ENCODE results near the gene CASP8. TPM values are rescaled to one million over a fixed set of nuclear protein-coding genes. Genes with fewer than 3 reads are reported as not detected.

Gene CASP8
- total and polyA plus RNA-seq, 2 of the 13 experiments (the other 11 are each of a cell fraction or from before 2014, with no cell fraction given) = 25.0 to 52.8 TPM

GRCh38 chr2:201231781-201232466, 28.4 kb upstream of the CASP8 start (continued):
- peak; percentile 43; the same call in 1 of the 2 replicates for TF ChIP-seq ZHX2 (IDR thresholded peaks at IDR 0.05; ENCODE audit: low read depth)
- no peak for TF ChIP-seq ZHX2 (CRISPR knock-in tag; IDR thresholded peaks at IDR 0.05; ENCODE audit: borderline replicate concordance)
- TF ChIP-seq U2AF2 (IDR thresholded peaks at IDR 0.05; ENCODE audit: low read depth, low read length) = no peak
- TF ChIP-seq GPN1 (CRISPR knock-in tag; IDR thresholded peaks at IDR 0.05; ENCODE audit: borderline replicate concordance) = no peak
- no peak for TF ChIP-seq TFDP1 (CRISPR knock-in tag; IDR thresholded peaks at IDR 0.05; ENCODE audit: borderline replicate concordance)
- no peak for TF ChIP-seq BCLAF1 (IDR thresholded peaks at IDR 0.05)
- peak; percentile 85 for TF ChIP-seq HDAC1 (CRISPR knock-in tag; IDR thresholded peaks at IDR 0.05)
- peak; percentile 72 for TF ChIP-seq FOSL2 (CRISPR knock-in tag; IDR thresholded peaks at IDR 0.05)
- no peak for TF ChIP-seq NR2F1 (CRISPR knock-in tag; IDR thresholded peaks at IDR 0.05)
- TF ChIP-seq ZBTB33 (CRISPR knock-in tag; IDR thresholded peaks at IDR 0.05) = peak; percentile 78
- no peak for TF ChIP-seq SP140L (CRISPR knock-in tag; IDR thresholded peaks at IDR 0.05; ENCODE audit: borderline replicate concordance)
- no peak for TF ChIP-seq PRDM10 (CRISPR knock-in tag; IDR thresholded peaks at IDR 0.05; ENCODE audit: low read depth)

Data from HepG2 (cell line).